Heart left ventricle (tissue), 13 donors: Measurements from ENCODE around the gene MYLK2.

Experiments
- POLR2A ChIP-seq, 2 donors: fragments of 450-650 bp; IDR thresholded peaks; one replicate each; pipeline ENCODE4 v1.6.1; 2017; ENCODE audit warnings: antibody characterized with exemption in 2 of 2, mild to moderate bottlenecking in 2 of 2, moderate library complexity in 2 of 2
- TF ChIP-seq, protein P1 (sequence below), 12 donors: fragments of 200-600 bp; sonication (generic) in 4 of 12; IDR thresholded peaks; one replicate each; pipeline versions ENCODE4 v1.5.0 to v1.8.0; 2018 to 2022; ENCODE audit warnings: antibody characterized with exemption in 12 of 12, mild to moderate bottlenecking in 5 of 12
- donor health status: ischemic (EF 13 %, LVEDD 7.1; RV severe dilation, severe dysfunction).
- donor health status: DM: no; HTN: yes; CAD: no.
- donor health status: DM: no; HTN: no; CAD: no.
- donor health status: ischemic (EF 25% LVEDD 6.9; RV normal size, moderate dysfunction).
- donor health status: ischemic (EF 25% LVEDD 5.7; RV mildly dilated, moderate dysfunction).
- donor health status: ischemic (EF 35%, LVEDD 5.7; RV mildly dilated, moderate dysfunction).
- donor health status: nonischemic (EF 11% LVEDD 7.7; RV severe dilation, severe dysfunction).
- donor health status: DM: yes; HTN: yes; CAD: no.
- donor health status: PGD.
- donor health status: ischemic (EF 29% LVEDD 5.4; RV normal size, mild dysfunction).
- donor health status: nonischemic (EF 23%, LVEDD 6.1; RV moderate dilation, normal function).

DNA sequence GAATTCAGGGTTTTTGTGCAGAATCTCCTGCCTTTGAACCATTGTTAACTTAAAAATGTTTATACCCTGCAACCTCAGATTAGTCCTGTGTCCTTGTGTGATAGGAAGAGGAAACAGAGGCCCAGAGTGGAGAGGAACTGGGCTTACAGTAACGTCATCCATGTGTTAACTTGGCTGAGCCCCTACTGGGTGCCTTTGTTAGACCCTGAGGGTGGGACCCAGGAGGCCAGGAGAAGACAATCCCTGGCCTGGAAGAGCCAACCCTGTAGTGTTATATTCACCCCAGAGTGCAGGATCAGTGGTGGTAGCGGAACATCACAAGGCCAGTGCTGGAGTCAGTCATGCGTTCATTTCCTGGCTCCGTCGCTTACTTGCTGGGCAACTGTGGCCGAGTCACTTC lies 10.6 kb downstream of the MYLK2 start:
- TF ChIP-seq, protein P1, sequence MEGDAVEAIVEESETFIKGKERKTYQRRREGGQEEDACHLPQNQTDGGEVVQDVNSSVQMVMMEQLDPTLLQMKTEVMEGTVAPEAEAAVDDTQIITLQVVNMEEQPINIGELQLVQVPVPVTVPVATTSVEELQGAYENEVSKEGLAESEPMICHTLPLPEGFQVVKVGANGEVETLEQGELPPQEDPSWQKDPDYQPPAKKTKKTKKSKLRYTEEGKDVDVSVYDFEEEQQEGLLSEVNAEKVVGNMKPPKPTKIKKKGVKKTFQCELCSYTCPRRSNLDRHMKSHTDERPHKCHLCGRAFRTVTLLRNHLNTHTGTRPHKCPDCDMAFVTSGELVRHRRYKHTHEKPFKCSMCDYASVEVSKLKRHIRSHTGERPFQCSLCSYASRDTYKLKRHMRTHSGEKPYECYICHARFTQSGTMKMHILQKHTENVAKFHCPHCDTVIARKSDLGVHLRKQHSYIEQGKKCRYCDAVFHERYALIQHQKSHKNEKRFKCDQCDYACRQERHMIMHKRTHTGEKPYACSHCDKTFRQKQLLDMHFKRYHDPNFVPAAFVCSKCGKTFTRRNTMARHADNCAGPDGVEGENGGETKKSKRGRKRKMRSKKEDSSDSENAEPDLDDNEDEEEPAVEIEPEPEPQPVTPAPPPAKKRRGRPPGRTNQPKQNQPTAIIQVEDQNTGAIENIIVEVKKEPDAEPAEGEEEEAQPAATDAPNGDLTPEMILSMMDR (IDR thresholded peaks at IDR 0.05), result no peak
- no peak for TF ChIP-seq POLR2A (IDR thresholded peaks at IDR 0.05)
